NT2/D1 (cell line): ENCODE results near the gene PIPOX.

Experiments used
- YY1 ChIP-seq: IDR thresholded peaks from 2 replicates; pipeline ENCODE4 v1.6.1; 2011; ENCODE audit not compliant: insufficient read length, insufficient read depth
- ZNF274 ChIP-seq: IDR thresholded peaks from 2 replicates; pipeline ENCODE4 v1.6.1; 2011; ENCODE audit warnings: mild to moderate bottlenecking, low read depth, low read length

DNA sequence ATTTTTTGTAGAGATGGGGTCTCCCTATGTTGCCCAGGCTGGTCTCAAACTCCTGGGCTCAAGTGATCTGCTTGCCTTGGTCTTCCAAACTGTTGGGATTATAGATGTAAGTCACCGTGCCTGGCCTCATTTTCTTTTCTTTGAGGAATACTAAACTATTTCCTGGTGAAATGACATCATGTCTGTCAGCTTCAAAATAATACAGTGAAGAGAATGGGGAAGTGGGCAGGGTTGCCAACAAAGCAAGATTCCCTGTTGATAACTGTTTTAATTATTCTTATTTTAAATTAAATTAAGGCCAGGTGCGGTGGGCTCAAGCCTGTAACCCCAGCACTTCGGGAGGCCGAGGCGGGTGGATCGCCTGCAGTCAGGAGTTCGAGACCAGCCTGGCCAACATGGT lies 21.1 kb downstream of the PIPOX start:
- no peak for TF ChIP-seq ZNF274
- no peak for TF ChIP-seq YY1
